ENCODE results near the gene CYTL1. TPM values are rescaled to one million over a fixed set of nuclear protein-coding genes. Genes with fewer than 3 reads are reported as not detected.

Gene CYTL1
- total RNA-seq, 4 donors from 2014 or later = 1.3 to 7.4 (median 3.7) TPM

GRCh38 chr4:5028480-5028879, 9.2 kb upstream of the CYTL1 start:
- Histone ChIP-seq H3K4me1 (no peaks in the 10 kb centered on the region), H3K36me3 (no peaks in the 10 kb centered on the region), H3K27me3 (no peaks in the 10 kb centered on the region), H3K9me3 (no peaks in the 10 kb centered on the region), H3K27ac (no peak overlapping the region), H3K4me3 (replicated peaks in 1 of 3) (no peak overlapping the region)
- intact Hi-C loops (cut with DNase I) = no loop called here
- TF ChIP-seq CTCF (IDR thresholded peaks at IDR 0.05) (no peak), POLR2A (IDR thresholded peaks at IDR 0.05) (no peak)
- 81 to 98% methylated on average over 2 of the region's 2 CpGs for WGBS, 2 donors
- no peak for DNase-seq

GRCh38 chr4:5027346-5027745, 8.1 kb upstream of the CYTL1 start:
- Histone ChIP-seq H3K4me1 (no peaks in the 10 kb centered on the region), H3K36me3 (no peaks in the 10 kb centered on the region), H3K4me3 (replicated peaks in 1 of 3) (no peak overlapping the region), H3K27ac (no peak overlapping the region), H3K27me3 (no peaks in the 10 kb centered on the region), H3K9me3 (no peaks in the 10 kb centered on the region)
- TF ChIP-seq CTCF (IDR thresholded peaks at IDR 0.05) (no peak), POLR2A (IDR thresholded peaks at IDR 0.05) (no peak)
- no peak for DNase-seq
- intact Hi-C loops (cut with DNase I) = no loop called here

GRCh38 chr4:5026371-5026770, 7.1 kb upstream of the CYTL1 start:
- intact Hi-C loops (cut with DNase I) = no loop called here
- H3K9me3 ChIP-seq = no peaks in the 10 kb centered on the region
- TF ChIP-seq CTCF (IDR thresholded peaks at IDR 0.05) = no peak
- no peak for TF ChIP-seq POLR2A (IDR thresholded peaks at IDR 0.05)
- DNase-seq = no peak
- no peaks in the 10 kb centered on the region for H3K27me3 ChIP-seq
- H3K4me3 ChIP-seq (replicated peaks in 1 of 3) = no peak overlapping the region
- no peaks in the 10 kb centered on the region for H3K36me3 ChIP-seq
- no peak overlapping the region for H3K27ac ChIP-seq
- 74 to 84% methylated on average over 3 of the region's 3 CpGs for WGBS, 2 donors
- H3K4me1 ChIP-seq = no peaks in the 10 kb centered on the region

- Histone ChIP-seq H3K4me3 (replicated peaks in 1 of 3) (no peak overlapping the region), H3K27ac (no peak overlapping the region), H3K4me1 (no peaks in the 10 kb centered on the region), H3K36me3 (no peaks in the 10 kb centered on the region), H3K9me3 (no peaks in the 10 kb centered on the region), H3K27me3 (no peaks in the 10 kb centered on the region)
- 66 to 75% methylated on average over 3 to 6 of the region's 6 CpGs for WGBS, 2 donors
- DNase-seq = peak in 1 of 2 donors; percentile 6
- no peak for TF ChIP-seq POLR2A (IDR thresholded peaks at IDR 0.05)
- TF ChIP-seq CTCF (IDR thresholded peaks at IDR 0.05) = no peak
- intact Hi-C loops (cut with DNase I) = no loop called here
Observed at GRCh38 chr4:5024673-5025072, 5.4 kb upstream of the CYTL1 start.

GRCh38 chr4:5021546-5021945, 2.3 kb upstream of the CYTL1 start:
- WGBS, 2 donors = 72 to 82% methylated on average over 3 of the region's 3 CpGs

More at GRCh38 chr4:5021546-5021945, 2.3 kb upstream of the CYTL1 start:
- Histone ChIP-seq H3K4me1 (peaks cover 0 to 4% of the 10 kb centered on the region in 2 donors), H3K27ac (no peak overlapping the region), H3K36me3 (no peaks in the 10 kb centered on the region), H3K4me3 (replicated peaks in 1 of 3) (no peak overlapping the region), H3K9me3 (no peaks in the 10 kb centered on the region), H3K27me3 (no peaks in the 10 kb centered on the region)
- no peak for DNase-seq
- TF ChIP-seq POLR2A (IDR thresholded peaks at IDR 0.05) (no peak), CTCF (IDR thresholded peaks at IDR 0.05) (no peak)
- intact Hi-C loops (cut with DNase I) = no loop called here

All from thyroid gland (tissue), 4 donors.